Neuron (in vitro differentiated cells): ENCODE results near the gene THSD4.

Source experiments
- H2AFZ ChIP-seq: one replicate; pipeline ENCODE4 v1.6.1; 2013; ENCODE audit warnings: low read depth, mild to moderate bottlenecking, inconsistent platforms, low read length, moderate library complexity
- H3K27me3 ChIP-seq: one replicate; pipeline ENCODE4 v1.6.1; 2013; ENCODE audit warnings: low read length; ENCODE audit not compliant: insufficient read depth
- H3K36me3 ChIP-seq: one replicate; pipeline ENCODE4 v1.6.1; 2013; ENCODE audit warnings: low read length; ENCODE audit not compliant: insufficient read depth
- H3K4me1 ChIP-seq: one replicate; pipeline ENCODE4 v1.6.1; 2013; ENCODE audit warnings: low read length; ENCODE audit not compliant: insufficient read depth
- H3K4me3 ChIP-seq: 2 replicates; pipeline ENCODE4 v1.5.1; 2013; ENCODE audit warnings: mild to moderate bottlenecking, low read length, moderate library complexity
- H3K9me3 ChIP-seq: one replicate; pipeline ENCODE4 v1.6.1; 2013; ENCODE audit warnings: low read length

THSD4 gene

GRCh38 chr15:71114887-71115566 is at the start of gene THSD4:
Gene THSD4 (plus strand): TSS chr15:71115471.
- peak within 1 kb of the TSS; percentile 9 for H2AFZ ChIP-seq

DNA sequence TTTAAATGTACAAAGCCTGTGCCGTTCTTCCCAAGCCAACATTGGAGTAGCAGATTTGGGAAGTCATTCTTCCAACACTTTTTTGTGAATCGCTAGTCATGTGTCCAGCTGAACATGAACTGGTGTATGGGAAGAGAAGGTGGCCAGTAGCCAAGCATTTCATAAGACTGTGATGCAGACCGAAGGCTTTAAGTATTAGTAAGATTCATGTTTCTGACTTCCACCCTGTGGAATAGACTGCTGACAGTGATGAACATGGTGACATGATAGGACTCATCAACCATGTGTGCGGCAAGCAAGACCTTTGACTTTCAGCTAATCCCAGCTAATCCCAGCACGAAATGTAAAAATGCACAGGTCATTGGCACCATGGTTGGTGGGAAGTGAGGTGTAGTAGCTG is 48.3 kb upstream of the THSD4 start:
- no peak overlapping the region for H2AFZ ChIP-seq
- no peaks in the 10 kb centered on the region for H3K9me3 ChIP-seq
- H3K4me3 ChIP-seq: no peak overlapping the region
- no peaks in the 10 kb centered on the region for H3K27me3 ChIP-seq
- no peaks in the 10 kb centered on the region for H3K4me1 ChIP-seq
- no peaks in the 10 kb centered on the region for H3K36me3 ChIP-seq

More at GRCh38 chr15:71114887-71115566, at the start of gene THSD4:
- no peaks in the 10 kb centered on the region for H3K9me3 ChIP-seq
- H3K4me1 ChIP-seq: peaks cover 5% of the 10 kb centered on the region
- H3K36me3 ChIP-seq: no peaks in the 10 kb centered on the region
- peaks cover 43% of the 10 kb centered on the region for H3K27me3 ChIP-seq
- peak within 1 kb of the TSS; percentile 50 for H3K4me3 ChIP-seq

GRCh38 chr15:71069693-71070092 is 45.6 kb upstream of the THSD4 start:
- Histone ChIP-seq H3K4me3 (no peak overlapping the region), H3K27me3 (no peaks in the 10 kb centered on the region), H2AFZ (no peak overlapping the region), H3K4me1 (no peaks in the 10 kb centered on the region), H3K36me3 (no peaks in the 10 kb centered on the region), H3K9me3 (no peaks in the 10 kb centered on the region)

- no peaks in the 10 kb centered on the region for H3K9me3 ChIP-seq
- H3K27me3 ChIP-seq: no peaks in the 10 kb centered on the region
- H3K4me3 ChIP-seq: no peak overlapping the region
- H3K36me3 ChIP-seq: no peaks in the 10 kb centered on the region
- no peaks in the 10 kb centered on the region for H3K4me1 ChIP-seq
- H2AFZ ChIP-seq: no peak overlapping the region
These were observed 43.7 kb upstream of the THSD4 start for GRCh38 chr15:71071529-71071928.

- no peaks in the 10 kb centered on the region for H3K27me3 ChIP-seq
- no peak overlapping the region for H2AFZ ChIP-seq
- H3K4me1 ChIP-seq: no peaks in the 10 kb centered on the region
- no peak overlapping the region for H3K4me3 ChIP-seq
- no peaks in the 10 kb centered on the region for H3K36me3 ChIP-seq
- no peaks in the 10 kb centered on the region for H3K9me3 ChIP-seq
These were observed 42.8 kb upstream of the THSD4 start for GRCh38 chr15:71072423-71072822.

- H3K27me3 ChIP-seq: no peaks in the 10 kb centered on the region
- H3K4me1 ChIP-seq: no peaks in the 10 kb centered on the region
- no peaks in the 10 kb centered on the region for H3K9me3 ChIP-seq
- no peak overlapping the region for H3K4me3 ChIP-seq
- no peak overlapping the region for H2AFZ ChIP-seq
- H3K36me3 ChIP-seq: no peaks in the 10 kb centered on the region
These were observed 36.6 kb upstream of the THSD4 start for GRCh38 chr15:71078506-71079207.

DNA sequence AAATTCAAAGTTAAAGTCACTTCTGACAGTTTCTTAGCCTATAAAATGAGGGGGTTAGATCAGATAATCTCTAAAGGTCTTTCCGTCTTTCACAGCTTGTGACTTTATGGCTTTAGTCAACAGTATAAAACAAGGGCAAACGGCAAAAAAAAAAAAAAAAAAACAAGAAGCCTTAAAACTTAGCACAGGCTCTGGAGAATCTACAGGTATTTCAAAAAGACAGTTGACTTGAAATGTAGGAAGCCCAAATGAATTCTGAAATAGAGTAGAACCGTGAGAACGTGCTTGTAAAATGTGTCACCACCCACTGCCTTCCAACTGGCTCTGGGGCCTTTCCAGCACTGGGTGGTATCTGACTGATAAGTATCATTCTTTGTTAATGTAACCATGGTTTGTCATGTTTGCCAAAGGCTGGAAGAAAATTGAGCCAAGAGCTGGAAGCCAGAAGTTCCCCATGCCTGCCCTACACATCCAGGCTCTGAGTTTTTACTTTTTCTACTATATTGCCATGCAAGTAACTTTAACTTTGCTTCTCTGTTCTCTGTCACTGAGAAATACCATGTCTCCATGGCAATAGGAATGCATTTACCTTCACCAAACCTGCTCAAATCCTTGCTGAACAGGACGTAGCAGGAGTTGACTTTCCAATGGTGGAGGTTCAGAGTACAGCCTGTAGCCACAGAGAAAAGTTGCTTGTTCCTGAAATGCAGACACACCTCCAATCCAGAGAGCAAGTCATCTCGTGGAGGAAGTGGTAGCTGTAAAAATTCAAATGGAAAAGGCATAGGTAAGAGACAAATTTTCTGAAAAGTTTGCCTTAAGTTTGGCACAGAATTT is 35.8 kb upstream of the THSD4 start:
- no peaks in the 10 kb centered on the region for H3K4me1 ChIP-seq
- H3K27me3 ChIP-seq: no peaks in the 10 kb centered on the region
- H2AFZ ChIP-seq: no peak overlapping the region
- H3K9me3 ChIP-seq: no peaks in the 10 kb centered on the region
- H3K4me3 ChIP-seq: no peak overlapping the region
- no peaks in the 10 kb centered on the region for H3K36me3 ChIP-seq

DNA sequence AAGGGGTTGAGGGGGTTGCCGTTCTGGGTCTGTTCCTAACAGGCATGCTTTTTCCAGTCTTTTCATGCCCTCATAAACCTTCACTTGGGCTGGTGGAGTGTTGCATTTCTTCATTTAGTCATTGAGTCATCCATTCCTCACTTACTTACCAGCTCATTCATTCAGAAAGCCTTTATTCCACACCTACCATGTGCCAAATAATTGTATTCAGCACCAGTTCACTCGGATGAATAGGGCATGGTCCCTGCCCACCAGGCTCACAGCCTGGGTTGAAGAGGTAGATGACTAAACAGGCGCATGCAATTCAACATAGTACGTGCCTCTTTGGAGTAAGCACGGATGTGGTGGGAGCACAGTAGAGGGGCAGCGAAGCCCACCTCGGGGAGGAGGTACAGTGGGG is 35.1 kb upstream of the THSD4 start:
- Histone ChIP-seq H3K27me3 (no peaks in the 10 kb centered on the region), H3K36me3 (no peaks in the 10 kb centered on the region), H3K4me3 (no peak overlapping the region), H3K4me1 (no peaks in the 10 kb centered on the region), H3K9me3 (no peaks in the 10 kb centered on the region), H2AFZ (no peak overlapping the region)

DNA sequence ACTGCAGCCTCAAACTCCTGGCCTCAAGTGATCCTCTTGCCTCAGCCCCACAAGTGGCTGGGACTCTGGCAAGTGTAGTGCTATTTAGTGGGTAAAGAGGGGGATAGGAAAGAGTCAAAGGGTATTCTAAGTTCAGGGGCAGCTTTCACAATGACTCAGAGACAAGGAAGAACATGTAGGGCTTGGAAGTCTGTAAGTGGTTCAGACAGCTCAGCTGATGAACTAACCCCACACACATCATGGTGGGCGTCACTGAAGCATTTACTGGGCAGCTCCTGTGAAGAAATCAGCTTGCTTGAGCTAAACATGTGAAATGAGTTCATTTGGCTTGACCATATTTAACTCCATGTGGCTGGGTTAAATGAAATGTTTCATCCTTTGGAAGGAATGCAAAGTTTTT is 34.6 kb upstream of the THSD4 start:
- H3K4me1 ChIP-seq: no peaks in the 10 kb centered on the region
- no peaks in the 10 kb centered on the region for H3K9me3 ChIP-seq
- H3K36me3 ChIP-seq: no peaks in the 10 kb centered on the region
- no peak overlapping the region for H2AFZ ChIP-seq
- no peaks in the 10 kb centered on the region for H3K27me3 ChIP-seq
- no peak overlapping the region for H3K4me3 ChIP-seq

DNA sequence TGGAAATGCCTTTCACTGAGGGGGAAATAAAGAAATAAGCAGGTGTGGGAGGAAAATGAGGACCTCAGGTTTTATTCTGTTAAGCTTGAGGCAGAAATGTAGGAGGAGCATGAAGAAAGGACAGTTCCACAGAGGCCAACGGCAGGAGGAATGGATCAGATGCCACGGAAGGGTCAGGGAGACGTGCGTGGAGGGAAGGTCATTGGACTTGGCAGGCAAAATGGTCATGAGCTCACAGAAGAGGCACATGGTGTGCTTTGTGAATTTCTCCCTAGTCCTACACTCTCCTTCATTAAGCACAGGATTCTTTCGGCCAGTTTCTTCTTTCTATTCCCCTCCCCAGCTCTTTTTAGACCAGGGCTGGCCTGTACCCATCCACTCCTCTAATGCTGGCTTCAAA is 32.5 kb upstream of the THSD4 start:
- no peaks in the 10 kb centered on the region for H3K9me3 ChIP-seq
- H3K4me1 ChIP-seq: no peaks in the 10 kb centered on the region
- no peak overlapping the region for H3K4me3 ChIP-seq
- no peak overlapping the region for H2AFZ ChIP-seq
- no peaks in the 10 kb centered on the region for H3K36me3 ChIP-seq
- no peaks in the 10 kb centered on the region for H3K27me3 ChIP-seq

- Histone ChIP-seq H3K4me3 (no peak overlapping the region), H3K9me3 (no peaks in the 10 kb centered on the region), H3K27me3 (no peaks in the 10 kb centered on the region), H3K4me1 (no peaks in the 10 kb centered on the region), H3K36me3 (no peaks in the 10 kb centered on the region), H2AFZ (no peak overlapping the region)
These were observed 31.9 kb upstream of the THSD4 start for GRCh38 chr15:71083349-71083748.

DNA sequence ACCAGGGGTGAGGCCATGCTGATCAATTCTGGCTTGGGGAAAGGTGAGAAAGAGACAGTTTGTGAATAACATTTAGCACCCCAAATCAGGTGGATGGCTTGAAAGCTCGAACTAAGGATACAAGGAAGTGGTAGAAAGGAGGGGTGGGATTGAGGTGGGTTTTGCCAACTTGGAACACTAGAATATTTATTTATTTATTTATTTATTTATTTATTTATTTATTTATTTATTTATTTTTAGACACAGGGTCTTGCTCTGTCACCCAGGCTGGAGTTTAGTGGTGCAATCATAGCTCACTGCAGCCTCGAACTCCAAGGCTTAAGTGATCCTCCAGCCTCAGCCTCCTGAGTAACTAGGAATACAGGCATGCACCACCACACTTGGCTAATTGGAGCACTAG is 31.0 kb upstream of the THSD4 start:
- no peaks in the 10 kb centered on the region for H3K4me1 ChIP-seq
- no peak overlapping the region for H3K4me3 ChIP-seq
- peaks cover 3% of the 10 kb centered on the region for H3K9me3 ChIP-seq
- H3K27me3 ChIP-seq: no peaks in the 10 kb centered on the region
- H2AFZ ChIP-seq: no peak overlapping the region
- no peaks in the 10 kb centered on the region for H3K36me3 ChIP-seq

DNA sequence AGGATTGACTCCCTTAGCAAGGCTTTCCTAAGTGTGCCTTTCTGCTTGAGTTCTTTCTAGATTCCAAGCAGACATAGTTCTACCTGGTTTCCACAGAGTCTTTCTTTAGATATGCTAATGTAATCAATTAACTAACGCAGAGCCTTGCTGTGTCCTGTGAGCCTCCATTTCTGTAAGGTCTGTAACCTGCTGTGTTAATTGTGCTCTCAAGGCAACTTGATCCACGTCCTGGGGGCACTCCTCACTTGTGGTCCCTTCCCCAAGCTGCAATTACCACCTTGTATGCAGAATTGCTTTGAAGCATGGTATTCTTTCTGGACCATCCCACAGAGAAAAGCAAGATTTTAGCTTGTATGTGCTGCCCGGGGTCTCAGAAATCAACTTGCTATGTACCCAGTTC is 29.5 kb upstream of the THSD4 start:
- H3K9me3 ChIP-seq: peaks cover 3% of the 10 kb centered on the region
- no peak overlapping the region for H3K4me3 ChIP-seq
- H3K27me3 ChIP-seq: no peaks in the 10 kb centered on the region
- H3K4me1 ChIP-seq: no peaks in the 10 kb centered on the region
- H2AFZ ChIP-seq: no peak overlapping the region
- no peaks in the 10 kb centered on the region for H3K36me3 ChIP-seq
